ENCODE data around the gene TMEM184C. TPM values are rescaled to one million over a fixed set of nuclear protein-coding genes. Genes with fewer than 3 reads are reported as not detected.

The TMEM184C gene
- total and polyA plus RNA-seq, 2 of the 8 experiments (the other 6 are each of a cell fraction or from before 2014, with no cell fraction given), result 11.1 to 42.4 TPM

- Histone ChIP-seq H3K4me1 (replicated peaks in 1 of 4; ENCODE audit: control insufficient read depth in 3 of 4, insufficient read depth in 4 of 4, low read length in 3 of 4) (peaks cover 0 to 5% (median 2%) of the 10 kb centered on the region in 4 experiments; a peak in 2 of 7 replicates), H3K9me3 (ENCODE audit: insufficient read depth in 2 of 2, low read depth in 1 of 2, low read length in 1 of 2) (no peaks in the 10 kb centered on the region), H3K27me3 (replicated peaks in 1 of 4; ENCODE audit: control insufficient read depth in 3 of 4, extremely low read depth in 1 of 4, insufficient read depth in 3 of 4, low read length in 3 of 4) (no peaks in the 10 kb centered on the region), H3K9ac (replicated peaks in 1 of 4; ENCODE audit: extremely low read depth in 1 of 4, low read depth in 3 of 4, low read length in 3 of 4) (peak overlapping the region; percentile 68 to 87 (median 80)), H2AFZ (ENCODE audit: low read length) (peak overlapping the region; percentile 53), H4K5ac (ENCODE audit: insufficient read length, low read depth, low read length) (no peak overlapping the region), H2BK20ac (ENCODE audit: low read length) (no peak overlapping the region), H2AK5ac (ENCODE audit: low read depth, low read length) (no peak overlapping the region), H3K14ac (ENCODE audit: insufficient read length) (no peak overlapping the region), H3K79me2 (ENCODE audit: control insufficient read depth in 1 of 2, insufficient read depth in 2 of 2, low read length in 2 of 2) (peaks cover 8 to 55% of the 10 kb centered on the region in 2 experiments), H4K20me1 (replicated peaks in 1 of 2; ENCODE audit: control insufficient read depth in 1 of 2, insufficient read depth in 2 of 2, low read length in 2 of 2) (peaks cover 0 to 3% of the 10 kb centered on the region in 2 experiments), H3K27ac (ENCODE audit: low read depth, low read length) (peak overlapping the region; percentile 87), H3K4ac (replicated peaks; ENCODE audit: insufficient read length, low read depth, low read length) (no peak overlapping the region), H3K79me1 (ENCODE audit: low read depth, low read length) (peaks cover 5% of the 10 kb centered on the region; the same call in 1 of the 2 replicates), H4K91ac (replicated peaks; ENCODE audit: insufficient read length, low read length) (no peak overlapping the region), H3K56ac (replicated peaks; ENCODE audit: insufficient read length, low read depth, low read length) (no peak overlapping the region), H2BK12ac (ENCODE audit: low read depth, low read length) (no peak overlapping the region), H3K36me3 (ENCODE audit: control insufficient read depth in 2 of 4, insufficient read depth in 4 of 4, low read length in 3 of 4) (peaks cover 0 to 17% (median 3%) of the 10 kb centered on the region in 4 experiments; a peak in 3 of 8 replicates), H4K8ac (ENCODE audit: extremely low read depth, insufficient read depth, low read length) (no peak overlapping the region; the same call in 1 of the 2 replicates), H3K4me2 (ENCODE audit: insufficient read depth in 1 of 2, low read depth in 2 of 2, low read length in 2 of 2) (peak overlapping the region; percentile 80 to 87), H3K4me3 (ENCODE audit: extremely low read depth in 1 of 4, insufficient read depth in 2 of 4, low read depth in 3 of 4, low read length in 4 of 4) (peak overlapping the region; percentile 83 to 100 (median 90)), H2BK5ac (ENCODE audit: low read depth, low read length) (peak overlapping the region; percentile 73; the same call in 1 of the 2 replicates), H3K18ac (ENCODE audit: extremely low read depth, low read length) (no peak overlapping the region), H2BK15ac (ENCODE audit: low read length) (no peak overlapping the region), H3K23me2 (ENCODE audit: low read depth, low read length) (peaks cover 5% of the 10 kb centered on the region), H3K23ac (ENCODE audit: insufficient read length) (no peak overlapping the region), H2BK120ac (replicated peaks; ENCODE audit: low read depth, low read length) (no peak overlapping the region)
- FAIRE-seq (no peak), DNase-seq (ENCODE audit: low read depth in 1 of 2, low spot score in 2 of 2) (no peak)
- CTCF ChIA-PET (ENCODE audit: partially characterized antibody), result interaction anchor here (1.0 to 4.8 kb wide), 5 partner anchors 11 to 248 kb away, joined by 3 to 29 read pairs (median 4); no protein-coding TSS in a partner anchor
- TF ChIP-seq SRF (IDR thresholded peaks at IDR 0.05; ENCODE audit: low read depth, low read length), result no peak
- TF ChIP-seq CHD1 (IDR thresholded peaks at IDR 0.05; ENCODE audit: low read depth, low read length), result no peak
- peak; percentile 17 for TF ChIP-seq SAP30 (IDR thresholded peaks at IDR 0.05; ENCODE audit: insufficient read depth, insufficient replicate concordance, low read length)
- no peak for TF ChIP-seq NANOG (IDR thresholded peaks at IDR 0.05; ENCODE audit: insufficient read depth, low read depth, low read length, poor library complexity, severe bottlenecking)
- 21% methylated on average over 17 of the region's 17 CpGs; no CpG with 5 or more reads in 1 of the 2 experiments for WGBS, 2 experiments (ENCODE audit: extremely low coverage in 1 of 2, insufficient coverage in 1 of 2, insufficient read length in 1 of 2, insufficient replicate concordance in 2 of 2, low coverage in 1 of 2, low lambda C conversion rate in 2 of 2, missing lambda C conversion rate in 1 of 2)
- POLR2A ChIA-PET (ENCODE audit: partially characterized antibody), result interaction anchor here (0.7 to 2.2 kb wide), 7 partner anchors 9 to 249 kb away, joined by 3 to 10 read pairs (median 4); partner anchors contain the start of gene PRMT9
These were observed 869 bp downstream of the TMEM184C start for GRCh38 chr4:147617841-147618691.

Measured in H1 (cell line).